HUES64 (cell line): ENCODE results near the gene PEX12.

Experiments
- H3K27ac ChIP-seq: 2 replicates; pipeline ENCODE4 v1.7.0; 2013; ENCODE audit warnings: low read depth, low read length, inconsistent platforms
- H3K27me3 ChIP-seq: 2 replicates; pipeline ENCODE4 v1.6.1; 2013; ENCODE audit warnings: mild to moderate bottlenecking, low read length; ENCODE audit not compliant: insufficient read depth
- H3K36me3 ChIP-seq: 2 replicates; pipeline ENCODE4 v1.6.1; 2013; ENCODE audit warnings: mild to moderate bottlenecking, low read length; ENCODE audit not compliant: insufficient read depth
- H3K4me1 ChIP-seq: 2 replicates; pipeline ENCODE4 v1.6.1; 2013; ENCODE audit warnings: mild to moderate bottlenecking, low read length, moderate library complexity; ENCODE audit not compliant: insufficient read depth
- H3K4me3 ChIP-seq: 2 replicates; pipeline ENCODE4 v1.5.1; 2013; ENCODE audit warnings: mild to moderate bottlenecking, low read length, moderate library complexity
- H3K9ac ChIP-seq: 2 replicates; pipeline ENCODE4 v1.6.1; 2013; ENCODE audit warnings: mild to moderate bottlenecking, low read depth, low read length
- H3K9me3 ChIP-seq: 2 replicates; pipeline ENCODE4 v1.6.1; 2013; ENCODE audit warnings: low read depth, low read length; ENCODE audit not compliant: insufficient read depth
- WGBS: fragments of 150-250, 120-280 bp; methylation state at CpG from one replicate; pipeline ENCODE4 v1.1.7; 2013; ENCODE audit warnings: missing lambda C conversion rate; 5-methylcytosine and 5-hydroxymethylcytosine counted together

The PEX12 gene

GRCh38 chr17:35605678-35606077 lies 27.3 kb upstream of the PEX12 start:
- no peaks in the 10 kb centered on the region for H3K4me1 ChIP-seq
- H3K4me3 ChIP-seq: no peak overlapping the region
- peaks cover 92% of the 10 kb centered on the region for H3K36me3 ChIP-seq
- H3K27me3 ChIP-seq: no peaks in the 10 kb centered on the region
- no peak overlapping the region for H3K27ac ChIP-seq
- H3K9ac ChIP-seq: no peak overlapping the region
- H3K9me3 ChIP-seq: no peaks in the 10 kb centered on the region
- 92% methylated on average over 2 of the region's 2 CpGs for WGBS

- Histone ChIP-seq H3K4me3 (no peak overlapping the region), H3K36me3 (peaks cover 95% of the 10 kb centered on the region), H3K27ac (no peak overlapping the region), H3K9ac (no peak overlapping the region), H3K9me3 (no peaks in the 10 kb centered on the region), H3K27me3 (no peaks in the 10 kb centered on the region), H3K4me1 (no peaks in the 10 kb centered on the region)
- whole genome bisulfite sequencing: 93% methylated on average over 7 of the region's 7 CpGs
Observed at GRCh38 chr17:35603674-35604073, 25.3 kb upstream of the PEX12 start.

- Histone ChIP-seq H3K4me1 (no peaks in the 10 kb centered on the region), H3K36me3 (peaks cover 89% of the 10 kb centered on the region), H3K27me3 (no peaks in the 10 kb centered on the region), H3K27ac (no peak overlapping the region), H3K9ac (no peak overlapping the region), H3K4me3 (no peak overlapping the region), H3K9me3 (no peaks in the 10 kb centered on the region)
- WGBS: 76% methylated on average over 5 of the region's 5 CpGs
Observed at GRCh38 chr17:35597604-35598003, 19.2 kb upstream of the PEX12 start.

GRCh38 chr17:35596530-35597233 lies 18.3 kb upstream of the PEX12 start:
- Histone ChIP-seq H3K27ac (no peak overlapping the region), H3K27me3 (no peaks in the 10 kb centered on the region), H3K9me3 (no peaks in the 10 kb centered on the region), H3K4me3 (no peak overlapping the region; the same call in 1 of the 2 replicates), H3K4me1 (no peaks in the 10 kb centered on the region), H3K36me3 (peaks cover 83% of the 10 kb centered on the region), H3K9ac (no peak overlapping the region)
- WGBS: 94% methylated on average over 54 of the region's 54 CpGs

GRCh38 chr17:35596072-35596471 lies 17.7 kb upstream of the PEX12 start:
- Histone ChIP-seq H3K9me3 (no peaks in the 10 kb centered on the region), H3K27me3 (no peaks in the 10 kb centered on the region), H3K4me3 (no peak overlapping the region; the same call in 1 of the 2 replicates), H3K36me3 (peaks cover 77% of the 10 kb centered on the region), H3K4me1 (no peaks in the 10 kb centered on the region), H3K27ac (no peak overlapping the region), H3K9ac (no peak overlapping the region)
- 95% methylated on average over 3 of the region's 4 CpGs for WGBS

GRCh38 chr17:35588196-35588920 lies 10.0 kb upstream of the PEX12 start:
- peaks cover 13% of the 10 kb centered on the region; the same call in 1 of the 2 replicates for H3K4me1 ChIP-seq
- peaks cover 12% of the 10 kb centered on the region; the same call in 1 of the 2 replicates for H3K27me3 ChIP-seq
- no peaks in the 10 kb centered on the region for H3K9me3 ChIP-seq
- peak overlapping the region; percentile 92; the same call in 1 of the 2 replicates for H3K9ac ChIP-seq
- H3K36me3 ChIP-seq: peaks cover 4% of the 10 kb centered on the region; the same call in 1 of the 2 replicates
- H3K27ac ChIP-seq: no peak overlapping the region
- WGBS: 49% methylated on average over 10 of the region's 12 CpGs
- peak overlapping the region; percentile 95 for H3K4me3 ChIP-seq

GRCh38 chr17:35587074-35587961 lies 8.9 kb upstream of the PEX12 start, which contains the start of gene AP2B1:
TSS of gene AP2B1 (plus strand) at chr17:35587322. CDS start at chr17:35594031, 6,709 bp downstream.
- Histone ChIP-seq H3K36me3 (peaks cover 4% of the 10 kb centered on the region; the same call in 1 of the 2 replicates), H3K9ac (peak within 1 kb of the TSS; percentile 92), H3K4me3 (peak within 1 kb of the TSS; percentile 95), H3K9me3 (no peaks in the 10 kb centered on the region), H3K27me3 (peaks cover 12% of the 10 kb centered on the region; the same call in 1 of the 2 replicates), H3K4me1 (peaks cover 13% of the 10 kb centered on the region; the same call in 1 of the 2 replicates), H3K27ac (peak within 1 kb of the TSS; percentile 91)
- under 1% methylated on average over 50 of the region's 50 CpGs for WGBS

GRCh38 chr17:35586569-35587073 lies 8.2 kb upstream of the PEX12 start:
- peak overlapping the region; percentile 92 for H3K9ac ChIP-seq
- peaks cover 12% of the 10 kb centered on the region; the same call in 1 of the 2 replicates for H3K27me3 ChIP-seq
- H3K4me1 ChIP-seq: peaks cover 13% of the 10 kb centered on the region; the same call in 1 of the 2 replicates
- H3K36me3 ChIP-seq: no peaks in the 10 kb centered on the region
- 54% methylated on average over 7 of the region's 7 CpGs for WGBS
- H3K9me3 ChIP-seq: no peaks in the 10 kb centered on the region
- peak overlapping the region; percentile 95 for H3K4me3 ChIP-seq
- peak overlapping the region; percentile 91 for H3K27ac ChIP-seq

- no peaks in the 10 kb centered on the region for H3K36me3 ChIP-seq
- no peak overlapping the region for H3K27ac ChIP-seq
- peaks cover 12% of the 10 kb centered on the region; the same call in 1 of the 2 replicates for H3K27me3 ChIP-seq
- H3K9ac ChIP-seq: no peak overlapping the region
- H3K4me3 ChIP-seq: no peak overlapping the region
- WGBS: 94% methylated on average over 1 of the region's 1 CpG
- H3K4me1 ChIP-seq: peaks cover 8% of the 10 kb centered on the region; the same call in 1 of the 2 replicates
- no peaks in the 10 kb centered on the region for H3K9me3 ChIP-seq
Observed at GRCh38 chr17:35584061-35584460, 5.7 kb upstream of the PEX12 start.

- WGBS: 15% methylated on average over 11 of the region's 11 CpGs
- no peaks in the 10 kb centered on the region for H3K9me3 ChIP-seq
Observed at GRCh38 chr17:35578929-35579432, 610 bp upstream of the PEX12 start.

More at GRCh38 chr17:35578929-35579432, 610 bp upstream of the PEX12 start:
- Histone ChIP-seq H3K4me1 (no peaks in the 10 kb centered on the region; the same call in 1 of the 2 replicates), H3K27ac (peak overlapping the region; percentile 90), H3K9ac (peak overlapping the region; percentile 93), H3K4me3 (peak overlapping the region; percentile 92), H3K36me3 (peaks cover 23% of the 10 kb centered on the region), H3K27me3 (peaks cover 5% of the 10 kb centered on the region; the same call in 1 of the 2 replicates)
